ENCODE measurements around the gene PI4K2B. TPM values are rescaled to one million over a fixed set of nuclear protein-coding genes. Genes with fewer than 3 reads are reported as not detected.
"Not testable (repeated sequence)": the region's sequence is repeated elsewhere in the genome, so short reads cannot be mapped to it uniquely, and the experiment has no call there.

PI4K2B gene
- total RNA-seq, 4 donors from 2014 or later = 17.2 to 85.0 (median 28.7) TPM

- peaks cover 0 to 4% of the 10 kb centered on the region in 2 donors for H3K9me3 ChIP-seq
- intact Hi-C loops (cut with DNase I; ENCODE audit: low total_unique reads) (no loop called here), in situ Hi-C loops (cut with MboI; ENCODE audit: low pct_ligation_motif_present in 1 of 4, low pct_unique_long_range_greater_than_20kb in 1 of 4, low sequenced_read_pairs in 3 of 4) (loop anchor here in 1 of 4 donors (25.0 kb wide), 1 partner anchor 99 kb away; the partner anchor contains the start of gene ZCCHC4)
- TF ChIP-seq POLR2A (IDR thresholded peaks at IDR 0.05) (no peak), CTCF (IDR thresholded peaks at IDR 0.05) (no peak), POLR2AphosphoS5 (IDR thresholded peaks at IDR 0.05) (no peak), EP300 (IDR thresholded peaks at IDR 0.05; ENCODE audit: low read depth) (no peak)
- 92 to 94% methylated on average over 2 to 3 of the region's 3 CpGs for WGBS, 2 donors (ENCODE audit: low coverage in 1 of 2)
- no peak overlapping the region for H3K27ac ChIP-seq
- H3K4me3 ChIP-seq = no peak overlapping the region
- H3K36me3 ChIP-seq = no peaks in the 10 kb centered on the region
- H3K4me1 ChIP-seq = no peaks in the 10 kb centered on the region
- H3K27me3 ChIP-seq = no peaks in the 10 kb centered on the region
- no peak for DNase-seq
These were observed 20.4 kb upstream of the PI4K2B start for GRCh38 chr4:25213347-25213979.

- H3K4me3 ChIP-seq; H3K27me3 ChIP-seq; H3K4me1 ChIP-seq; H3K36me3 ChIP-seq; intact Hi-C loops (cut with DNase I; ENCODE audit: low total_unique reads); H3K27ac ChIP-seq; H3K9me3 ChIP-seq; DNase-seq: not testable (repeated sequence)
- in situ Hi-C loops (cut with MboI; ENCODE audit: low pct_ligation_motif_present in 1 of 4, low pct_unique_long_range_greater_than_20kb in 1 of 4, low sequenced_read_pairs in 3 of 4) = loop anchor here in 1 of 4 donors (25.0 kb wide), 1 partner anchor 98 kb away; the partner anchor contains the start of gene ZCCHC4
- WGBS, 2 donors (ENCODE audit: low coverage in 1 of 2) = 84% methylated on average over 1 of the region's 1 CpG; no CpG with 5 or more reads in 1 of the 2 donors
These were observed 19.1 kb upstream of the PI4K2B start for GRCh38 chr4:25214750-25215149.

GRCh38 chr4:25215511-25215910 lies 18.3 kb upstream of the PI4K2B start:
- 63% methylated on average over 1 of the region's 1 CpG; no CpG with 5 or more reads in 1 of the 2 donors for WGBS, 2 donors (ENCODE audit: low coverage in 1 of 2)
- Histone ChIP-seq H3K27ac (no peak overlapping the region), H3K4me3 (no peak overlapping the region), H3K9me3 (peaks cover 0 to 4% of the 10 kb centered on the region in 2 donors), H3K4me1 (no peaks in the 10 kb centered on the region), H3K27me3 (no peaks in the 10 kb centered on the region), H3K36me3 (no peaks in the 10 kb centered on the region)
- intact Hi-C loops (cut with DNase I; ENCODE audit: low total_unique reads) (no loop called here), in situ Hi-C loops (cut with MboI; ENCODE audit: low pct_ligation_motif_present in 1 of 4, low pct_unique_long_range_greater_than_20kb in 1 of 4, low sequenced_read_pairs in 3 of 4) (loop anchor here in 1 of 4 donors (25.0 kb wide), 1 partner anchor 97 kb away; the partner anchor contains the start of gene ZCCHC4)
- DNase-seq = no peak
- no peak for TF ChIP-seq EP300 (IDR thresholded peaks at IDR 0.05; ENCODE audit: low read depth)
- no peak for TF ChIP-seq CTCF (IDR thresholded peaks at IDR 0.05)
- no peak for TF ChIP-seq POLR2AphosphoS5 (IDR thresholded peaks at IDR 0.05)
- no peak for TF ChIP-seq POLR2A (IDR thresholded peaks at IDR 0.05)

- no peaks in the 10 kb centered on the region for H3K4me1 ChIP-seq
- DNase-seq = no peak
- 96 to 100% methylated on average over 1 of the region's 1 CpG for WGBS, 2 donors (ENCODE audit: low coverage in 1 of 2)
- no peaks in the 10 kb centered on the region for H3K36me3 ChIP-seq
- H3K27me3 ChIP-seq = no peaks in the 10 kb centered on the region
- H3K27ac ChIP-seq = no peak overlapping the region
- in situ Hi-C loops (cut with MboI; ENCODE audit: low pct_ligation_motif_present in 1 of 4, low pct_unique_long_range_greater_than_20kb in 1 of 4, low sequenced_read_pairs in 3 of 4) = loop anchor here in 1 of 4 donors (25.0 kb wide), 1 partner anchor 91 kb away; the partner anchor contains the start of gene ZCCHC4
- intact Hi-C loops (cut with DNase I; ENCODE audit: low total_unique reads) = no loop called here
- peaks cover 33 to 38% of the 10 kb centered on the region in 2 donors for H3K9me3 ChIP-seq
- TF ChIP-seq POLR2AphosphoS5 (IDR thresholded peaks at IDR 0.05) (no peak), EP300 (IDR thresholded peaks at IDR 0.05; ENCODE audit: low read depth) (no peak), POLR2A (IDR thresholded peaks at IDR 0.05) (no peak), CTCF (IDR thresholded peaks at IDR 0.05) (no peak)
- no peak overlapping the region for H3K4me3 ChIP-seq
These were observed 12.5 kb upstream of the PI4K2B start for GRCh38 chr4:25221377-25221776.

Measured in transverse colon (tissue), 4 donors.